Stimulated activated CD8-positive, alpha-beta memory T cell treated with anti-CD3 and anti-CD28 coated beads, Interleukin-15, amount 100 ng/mL, for 1 hour (primary cell): ENCODE measurements around the gene CREB1.

ENCODE experiments used
- DNase-seq: peaks from one replicate; pipeline ENCODE4 v3.0.0-alpha.2; 2020; ENCODE audit warnings: low read depth

Gene CREB1

DNA sequence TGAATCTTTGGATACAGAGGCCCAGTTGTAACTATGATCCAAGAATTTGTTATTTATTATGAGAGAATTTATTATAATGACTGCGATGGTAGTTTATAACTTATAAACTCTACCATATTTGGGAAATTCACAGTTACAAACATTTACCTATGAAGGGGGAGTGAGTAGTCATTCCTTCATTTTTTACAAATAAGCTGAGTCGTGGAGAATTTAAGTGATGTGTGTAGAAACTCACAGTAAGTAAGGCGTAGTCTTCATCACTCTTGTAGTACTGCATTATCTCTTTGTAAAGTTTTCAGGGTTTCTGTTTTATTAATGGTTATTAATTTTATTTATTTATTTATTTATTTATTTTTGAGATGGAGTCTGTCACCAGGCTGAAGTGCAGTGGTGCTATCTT is 13.5 kb downstream of the CREB1 start:
- DNase-seq: no peak

DNA sequence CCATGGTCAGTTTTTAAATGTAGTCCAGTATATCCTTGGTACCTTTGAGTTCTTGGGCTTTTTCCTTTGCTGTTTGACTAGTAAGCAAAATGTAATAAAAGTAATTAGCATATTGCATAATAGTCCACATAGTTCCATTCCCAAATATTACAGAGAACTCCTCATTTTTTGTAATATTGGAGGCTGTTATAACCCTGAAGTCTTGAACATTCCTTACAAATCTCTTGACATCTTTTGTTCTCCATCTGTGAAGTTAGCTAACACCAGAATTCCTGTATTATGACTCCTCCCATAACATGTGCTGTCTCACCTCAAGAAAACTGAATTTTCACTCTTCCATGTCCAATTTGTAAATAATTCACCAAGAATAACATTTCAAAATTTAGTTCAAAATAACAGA is 17.1 kb downstream of the CREB1 start:
- DNase-seq: no peak

DNA sequence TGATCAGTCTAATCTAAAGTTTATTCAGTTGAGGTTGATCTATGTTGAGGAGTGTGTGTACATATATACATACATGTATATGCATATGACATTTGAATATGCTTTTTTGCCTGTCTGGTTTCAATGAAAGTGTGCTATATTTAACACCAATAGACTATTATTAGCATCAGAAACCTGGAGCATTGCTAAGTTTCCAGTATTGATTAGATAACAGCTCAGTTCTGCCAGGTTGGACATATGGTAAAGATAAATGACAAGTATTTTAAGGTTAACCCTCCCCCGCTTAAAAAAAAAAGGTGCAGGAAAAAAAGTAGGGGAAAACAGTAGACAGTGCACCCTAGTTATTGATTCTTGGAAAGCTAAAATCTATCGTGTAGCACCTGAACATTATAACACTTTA is 19.4 kb downstream of the CREB1 start:
- DNase-seq: no peak

DNA sequence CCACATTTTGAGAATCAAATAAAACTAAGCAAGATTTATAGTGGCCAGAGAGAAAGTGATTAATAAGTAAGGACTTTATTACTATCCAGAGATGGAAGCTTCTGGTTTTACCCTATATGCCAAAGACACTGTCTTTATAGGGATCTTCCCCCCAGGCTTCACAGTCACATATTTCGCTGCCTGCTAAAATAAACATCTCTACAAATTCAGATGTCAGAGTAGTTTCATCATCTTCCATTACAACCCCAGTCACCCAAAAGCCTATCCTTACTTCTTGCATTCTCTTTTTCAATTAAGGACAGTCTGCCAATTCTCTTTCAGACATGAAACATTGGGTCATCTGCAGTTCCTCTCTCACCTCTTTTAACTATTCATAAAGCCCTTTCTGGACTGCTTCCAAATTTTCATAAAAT is 28.3 kb downstream of the CREB1 start:
- DNase-seq: no peak

DNA sequence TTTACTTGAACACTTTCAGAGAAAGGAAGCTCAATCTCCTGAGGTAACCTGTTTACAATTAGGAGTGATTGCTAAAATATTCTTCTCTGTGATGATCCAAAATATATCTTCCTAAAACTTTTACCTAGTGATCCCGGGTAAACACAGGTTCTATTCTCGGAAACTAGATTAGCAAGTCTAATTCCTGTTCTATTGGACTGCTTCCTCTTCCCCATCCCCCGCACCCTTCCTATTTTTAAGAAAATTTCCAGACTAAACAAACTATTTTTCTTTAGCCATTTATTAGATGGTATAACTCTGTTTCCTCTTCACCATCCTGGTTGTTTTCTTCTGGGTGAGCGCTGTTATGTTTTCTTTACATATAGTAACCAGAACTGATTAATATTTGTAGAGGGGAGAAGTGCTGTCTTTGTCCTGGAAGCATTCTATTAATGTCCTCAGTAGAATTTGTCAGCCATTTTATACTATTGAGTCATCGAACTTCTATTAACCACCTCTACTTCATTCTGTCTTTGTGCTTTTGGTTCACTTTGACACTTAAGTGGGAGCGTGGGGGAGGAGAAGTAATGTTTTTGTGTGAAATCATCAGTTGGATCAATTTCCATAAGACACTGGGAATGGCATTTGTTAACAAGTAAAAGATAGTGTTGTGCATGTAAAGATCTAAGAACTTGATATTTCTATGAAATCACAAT is 31.8 kb downstream of the CREB1 start:
- no peak for DNase-seq

DNA sequence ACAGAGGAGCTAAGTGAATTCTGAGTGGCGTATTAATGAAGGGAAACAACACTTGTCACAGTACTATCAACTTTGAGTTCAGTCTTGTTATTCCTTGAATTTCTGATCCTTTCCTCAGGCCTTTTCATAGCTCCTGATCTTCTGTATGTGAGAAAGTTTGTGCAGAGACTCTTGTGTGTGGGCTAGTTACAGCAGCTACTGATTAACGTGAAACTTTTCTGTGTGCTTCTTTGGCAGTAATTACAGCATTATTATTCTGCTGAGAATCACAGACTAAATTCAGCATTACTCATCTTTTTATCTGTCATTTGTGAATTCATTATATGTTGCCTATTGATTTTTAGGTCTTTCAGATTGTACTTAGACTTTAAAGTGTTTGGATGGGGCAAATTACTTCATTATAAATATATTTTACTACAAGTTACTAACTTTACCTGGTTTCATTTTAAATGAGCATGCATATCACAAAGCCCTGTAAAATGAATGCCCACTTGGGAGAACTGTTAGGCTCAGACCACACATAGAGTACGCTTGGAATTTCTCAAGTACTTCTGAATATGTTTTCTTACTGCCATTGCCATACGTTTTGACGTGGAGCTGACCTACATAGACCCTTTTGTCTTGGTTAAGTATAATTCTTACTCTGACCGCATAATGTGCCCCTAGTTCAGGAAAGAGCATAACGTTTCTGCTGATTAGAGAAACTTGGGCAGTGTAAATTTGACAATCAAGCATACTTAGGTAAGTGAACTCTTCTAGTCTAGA is 36.2 kb downstream of the CREB1 start:
- no peak for DNase-seq

DNA sequence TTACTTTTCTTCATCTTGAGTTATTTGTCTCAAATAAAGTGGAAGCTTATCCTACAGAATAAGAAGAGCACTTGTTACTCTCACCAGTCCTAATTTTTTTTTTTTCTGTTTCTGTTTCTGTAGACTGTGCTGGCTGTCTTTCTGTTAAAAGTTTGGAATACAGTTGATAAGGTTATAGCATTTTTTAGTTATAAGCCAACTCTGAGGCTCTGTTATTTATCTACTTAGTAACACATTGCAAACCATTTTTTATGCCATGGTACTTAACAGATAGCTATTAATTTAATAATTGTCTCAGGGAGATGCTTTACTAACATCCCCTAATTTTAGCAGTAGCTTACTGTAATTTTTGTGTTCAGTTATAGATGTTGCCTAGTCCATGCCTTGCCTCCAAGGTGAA is 37.9 kb downstream of the CREB1 start:
- DNase-seq: no peak

DNA sequence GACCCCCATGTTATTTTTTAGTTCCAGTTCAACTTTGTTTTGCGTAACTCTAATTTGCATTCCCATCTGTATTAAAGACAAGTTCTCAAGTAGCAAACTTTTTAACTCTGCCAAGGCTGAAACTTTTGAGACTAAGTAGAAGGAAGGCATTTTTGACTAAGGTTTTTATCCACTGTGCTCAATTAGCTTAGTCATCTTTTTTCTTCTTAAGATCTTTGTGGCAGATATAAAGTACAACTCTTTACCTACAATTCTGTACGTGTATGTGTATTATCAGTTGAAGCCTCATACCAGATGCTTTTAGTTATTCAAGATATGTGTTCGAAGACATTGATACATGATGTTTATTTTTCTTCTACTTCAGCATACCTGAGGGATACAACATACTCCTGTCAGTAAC is 41.6 kb downstream of the CREB1 start:
- no peak for DNase-seq

DNA sequence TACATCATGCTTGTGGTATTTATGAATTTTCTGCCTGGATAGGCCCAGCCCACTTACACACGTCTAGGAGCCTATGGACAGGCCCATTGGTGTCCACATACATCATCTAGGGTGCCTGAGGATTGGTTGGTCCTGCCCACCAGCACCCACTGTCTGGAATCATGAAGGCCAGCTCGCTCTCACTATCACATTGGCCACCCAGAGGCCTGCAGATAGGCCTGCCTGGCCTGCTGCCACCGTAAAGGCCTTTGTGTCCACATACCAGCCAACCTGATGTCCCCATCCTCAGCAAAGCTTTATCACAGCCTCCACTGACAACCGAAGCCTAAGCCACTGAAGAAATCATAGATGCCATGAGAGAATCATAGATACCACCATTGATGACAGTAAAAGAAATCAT is 55.2 kb downstream of the CREB1 start:
- DNase-seq: no peak

DNA sequence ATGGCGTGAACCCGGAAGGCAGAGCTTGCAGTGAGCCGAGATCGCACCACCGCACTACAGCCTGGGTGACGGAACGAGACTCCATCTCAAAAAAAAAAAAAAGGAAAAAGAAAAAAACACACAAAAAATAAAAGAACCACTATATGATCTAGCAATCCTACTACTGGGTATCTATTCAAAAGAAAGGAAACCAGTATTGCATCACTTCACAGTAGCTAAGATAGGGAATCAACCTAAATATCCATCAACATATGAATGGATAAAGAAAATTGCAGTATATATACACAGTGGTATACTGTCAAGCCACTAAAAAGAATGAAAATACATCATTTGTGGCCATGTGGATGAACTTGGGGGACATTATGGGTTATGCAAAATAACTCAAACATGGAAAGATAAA is 57.5 kb downstream of the CREB1 start:
- no peak for DNase-seq

DNA sequence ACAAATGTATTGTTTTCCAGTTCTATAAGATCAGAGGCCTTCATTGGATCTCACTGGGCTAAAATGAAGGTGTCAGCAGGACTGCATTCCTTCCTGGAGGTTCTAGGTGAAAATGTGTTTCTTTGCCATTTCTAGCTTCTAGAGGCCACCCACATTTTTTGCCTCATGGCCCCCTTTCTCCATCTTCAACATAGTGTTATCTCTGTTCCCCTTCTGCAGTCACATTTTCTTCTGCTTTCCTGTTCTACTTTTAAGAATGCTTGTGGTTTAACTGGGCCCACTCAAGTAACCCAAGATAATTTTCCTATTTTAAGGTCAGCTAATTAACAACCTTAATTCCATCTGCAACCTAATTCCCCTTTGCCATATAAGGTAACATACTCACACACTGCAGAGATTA is 59.4 kb downstream of the CREB1 start:
- no peak for DNase-seq

DNA sequence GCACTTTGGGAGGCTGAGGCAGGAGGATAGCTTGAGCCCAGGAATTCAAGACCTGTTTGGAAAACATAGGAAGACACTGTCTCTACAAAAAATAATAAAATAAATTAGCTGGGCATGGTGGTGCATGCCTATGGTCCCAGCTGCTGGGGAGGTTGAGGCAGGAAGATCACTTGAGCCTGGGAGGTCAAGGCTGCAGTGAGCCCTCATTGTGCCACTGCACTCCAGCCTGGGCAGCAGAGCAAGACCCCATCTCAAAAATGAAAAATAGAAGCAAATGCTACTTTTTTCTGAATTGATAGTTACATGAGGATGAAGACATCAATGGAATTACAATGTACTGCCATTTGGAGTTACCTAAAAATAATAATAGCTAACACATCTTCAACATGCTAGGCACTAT is 63.5 kb downstream of the CREB1 start:
- DNase-seq: no peak

DNA sequence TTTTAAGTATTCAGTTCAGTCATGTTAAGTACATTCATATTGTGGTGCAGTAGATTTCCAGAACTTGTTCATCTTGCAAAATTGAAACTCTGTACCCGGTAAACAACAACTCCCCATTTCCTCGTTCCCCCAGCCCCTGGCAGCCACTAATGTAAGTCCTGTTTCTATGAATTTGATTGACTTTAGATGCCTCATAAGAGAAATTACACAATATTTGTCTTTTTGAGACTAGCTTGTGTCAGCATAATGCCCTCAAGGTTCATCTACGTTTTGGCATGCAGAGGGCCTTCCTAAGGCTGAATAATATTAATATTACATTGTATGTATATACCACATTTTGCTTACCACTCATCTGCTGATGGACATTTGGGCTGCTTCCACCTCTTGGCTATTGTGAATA is 64.5 kb downstream of the CREB1 start:
- no peak for DNase-seq

DNA sequence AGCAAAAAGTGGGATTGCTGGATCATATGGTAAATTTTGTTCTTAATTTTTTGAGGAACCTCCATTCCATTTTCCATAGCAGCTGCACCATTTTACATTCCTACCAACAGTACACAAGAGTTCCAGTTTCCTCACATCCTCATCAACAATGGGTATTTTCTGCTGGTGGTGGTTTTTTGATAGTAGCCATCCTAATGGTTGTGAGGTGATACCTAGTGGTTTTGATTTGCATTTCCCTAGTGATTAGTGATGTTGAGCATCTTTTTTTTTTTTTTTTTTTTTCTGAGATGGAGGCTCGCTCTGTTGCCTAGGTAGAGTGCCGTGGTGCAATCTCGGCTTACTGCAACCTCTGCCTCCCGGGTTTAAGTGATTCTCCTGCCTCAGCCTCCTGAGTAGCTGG is 65.0 kb downstream of the CREB1 start:
- no peak for DNase-seq

DNA sequence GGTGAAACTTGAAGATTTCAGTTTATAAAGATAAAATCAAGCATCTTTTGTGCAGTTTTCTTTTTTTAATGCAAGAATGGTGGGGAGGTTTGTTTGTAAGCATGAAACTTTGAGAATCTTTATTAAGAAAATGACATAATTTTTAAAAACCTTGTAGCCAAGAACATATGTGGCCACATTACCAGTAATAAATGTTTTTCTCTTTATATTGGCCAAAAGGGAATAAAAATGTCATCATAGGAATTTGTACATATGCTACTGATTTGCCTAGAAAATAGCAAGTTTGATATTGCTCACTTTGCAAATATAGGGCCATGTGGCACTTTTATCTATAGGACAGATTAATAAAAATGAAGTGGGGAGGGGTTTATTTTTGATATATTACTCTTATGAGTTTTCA is 69.9 kb downstream of the CREB1 start:
- DNase-seq: no peak

DNA sequence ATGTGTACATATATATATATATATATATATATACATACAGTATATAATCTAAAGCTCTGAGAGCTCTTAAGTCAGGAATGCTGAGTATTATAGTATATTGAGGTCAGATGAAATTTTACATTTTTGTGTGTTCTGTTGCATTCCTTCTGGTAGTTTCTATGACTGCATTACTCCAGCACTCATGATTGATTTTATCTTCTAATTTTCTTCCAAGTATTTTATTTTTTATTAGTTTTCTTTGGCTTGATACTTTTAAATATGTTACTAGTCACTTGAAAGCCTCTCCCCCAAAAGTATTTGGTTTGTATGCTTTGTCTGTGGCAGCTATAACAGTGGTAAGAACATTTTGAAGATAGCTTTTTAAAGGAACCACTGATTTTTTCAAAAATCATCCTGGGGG is 70.5 kb downstream of the CREB1 start:
- DNase-seq: no peak

DNA sequence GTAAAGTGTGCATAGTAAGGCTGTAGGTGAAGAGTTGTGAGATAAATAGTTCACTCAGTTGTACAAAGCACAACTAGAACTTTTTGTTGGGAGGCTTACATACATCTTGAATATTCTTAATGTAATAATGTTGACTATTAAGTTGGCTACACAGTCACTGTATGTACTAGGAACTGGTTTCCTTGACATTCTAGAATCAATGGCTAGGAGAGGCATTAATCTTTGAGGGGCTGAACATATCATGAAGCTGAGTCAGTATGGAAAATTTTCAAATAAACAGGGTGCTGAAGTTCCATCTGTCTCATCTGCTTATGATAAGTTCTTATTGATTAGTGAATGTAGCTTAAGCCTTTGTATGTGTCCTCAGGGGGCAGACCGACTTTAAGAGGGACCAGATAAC is 72.0 kb downstream of the CREB1 start:
- DNase-seq: no peak

DNA sequence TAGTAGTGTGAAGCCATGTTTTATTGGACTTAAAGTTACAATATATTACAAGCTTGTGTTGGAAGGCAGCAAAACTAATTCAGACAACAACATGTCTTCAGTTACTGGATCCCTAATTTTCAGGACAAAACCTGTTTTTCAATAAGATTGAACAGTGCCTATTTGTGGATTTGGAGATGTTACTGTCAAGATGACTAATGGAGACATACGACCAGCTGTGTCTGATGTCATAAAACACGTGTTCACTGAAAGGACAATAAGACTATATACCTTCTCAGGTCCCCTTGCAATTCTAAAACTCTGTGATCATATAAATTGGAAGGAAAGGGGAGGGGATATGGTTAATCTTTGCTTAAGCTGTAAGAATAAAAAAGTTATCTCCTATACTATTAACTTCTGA is 73.7 kb downstream of the CREB1 start:
- DNase-seq: no peak

DNA sequence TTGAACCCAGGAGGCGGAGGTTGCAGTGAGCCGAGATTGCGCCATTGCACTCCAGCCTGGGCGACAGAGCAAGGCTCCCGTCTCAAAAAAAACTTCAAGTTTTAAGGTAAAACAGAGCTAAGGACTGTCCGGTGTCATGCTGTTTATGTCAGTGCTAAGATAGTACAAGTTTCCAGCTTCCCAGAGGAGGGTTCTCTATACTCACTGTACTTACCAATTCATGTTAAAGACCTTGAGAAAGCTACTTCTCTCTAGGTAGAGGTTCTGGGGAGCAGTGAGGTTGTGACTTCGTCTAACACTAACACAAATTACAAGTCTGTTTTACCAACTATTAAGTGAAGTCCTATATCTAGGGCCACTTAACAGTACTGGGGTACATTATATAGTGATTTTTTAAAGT is 76.6 kb downstream of the CREB1 start:
- DNase-seq: no peak

DNA sequence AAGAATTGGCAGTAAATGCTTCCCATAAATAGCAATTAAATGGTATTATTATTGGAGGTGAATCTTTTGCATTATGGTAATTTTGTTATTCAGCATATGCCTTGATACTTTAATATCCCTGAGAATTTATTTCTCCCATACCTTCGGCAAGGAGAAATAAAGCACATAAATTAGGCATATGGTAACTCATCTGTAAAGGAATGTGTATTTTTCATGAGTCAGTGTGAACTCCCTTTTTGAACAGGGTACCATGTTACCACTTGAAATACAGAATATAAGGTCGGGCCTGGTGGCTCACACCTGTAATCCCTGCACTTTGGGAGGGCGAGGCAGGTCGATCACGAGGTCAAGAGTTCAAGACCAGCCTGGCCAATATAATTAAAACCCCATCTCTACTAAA is 77.1 kb downstream of the CREB1 start:
- no peak for DNase-seq

DNA sequence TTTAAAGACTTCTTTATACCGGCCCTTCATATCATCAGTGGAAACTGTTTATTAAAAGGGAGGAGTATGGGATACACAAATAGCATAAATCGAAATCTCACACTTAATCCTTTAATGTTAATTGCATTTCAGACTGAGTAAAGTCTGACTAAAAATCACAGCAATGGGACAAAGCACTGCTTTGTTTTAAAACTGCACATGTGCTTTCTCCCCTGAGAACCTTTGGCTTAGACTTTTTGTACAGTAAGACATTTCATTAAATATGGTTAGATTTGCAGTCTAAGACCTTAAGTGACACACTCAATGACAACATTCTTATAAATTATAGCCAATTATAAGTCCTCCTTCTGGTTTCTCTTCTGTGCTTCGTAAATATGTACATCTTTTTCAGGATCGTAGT is 83.0 kb downstream of the CREB1 start:
- DNase-seq: no peak

DNA sequence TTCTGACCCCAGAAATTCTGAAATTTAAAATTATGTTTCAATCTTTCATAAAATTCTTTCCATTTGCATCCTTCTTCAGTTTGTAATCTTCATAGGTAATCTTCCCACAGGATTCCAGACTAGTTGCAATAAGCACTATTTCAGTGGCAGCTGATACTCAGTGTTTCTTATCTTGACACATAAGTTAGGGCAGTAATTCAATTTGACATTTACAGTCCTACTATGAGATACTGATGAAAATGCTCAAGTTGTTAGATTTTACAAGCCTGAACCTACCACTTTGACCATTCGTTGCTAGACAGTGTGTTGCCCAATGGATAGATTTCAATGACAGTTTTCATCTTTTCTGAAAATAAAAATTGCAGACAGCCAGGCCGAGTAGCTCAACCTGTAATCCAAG is 85.1 kb downstream of the CREB1 start:
- DNase-seq: no peak

DNA sequence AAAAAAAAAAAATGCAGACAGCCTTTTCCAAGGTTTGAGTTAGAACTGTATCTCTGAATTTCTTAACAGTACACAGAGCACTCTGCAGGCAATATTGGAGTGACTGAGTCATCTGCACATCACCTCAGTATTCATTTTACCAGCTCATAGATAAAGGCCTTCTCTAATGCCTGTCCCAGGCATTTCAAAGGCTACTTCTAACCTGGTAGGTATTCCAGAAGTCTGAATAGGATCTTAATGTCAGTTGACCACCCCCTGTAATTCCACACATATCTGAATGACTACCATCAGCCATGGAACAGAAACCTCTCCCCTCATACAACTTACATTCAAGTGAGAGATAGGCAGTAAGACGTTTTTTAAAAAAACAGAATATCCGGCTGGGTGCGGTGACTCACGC is 86.4 kb downstream of the CREB1 start:
- DNase-seq: no peak

DNA sequence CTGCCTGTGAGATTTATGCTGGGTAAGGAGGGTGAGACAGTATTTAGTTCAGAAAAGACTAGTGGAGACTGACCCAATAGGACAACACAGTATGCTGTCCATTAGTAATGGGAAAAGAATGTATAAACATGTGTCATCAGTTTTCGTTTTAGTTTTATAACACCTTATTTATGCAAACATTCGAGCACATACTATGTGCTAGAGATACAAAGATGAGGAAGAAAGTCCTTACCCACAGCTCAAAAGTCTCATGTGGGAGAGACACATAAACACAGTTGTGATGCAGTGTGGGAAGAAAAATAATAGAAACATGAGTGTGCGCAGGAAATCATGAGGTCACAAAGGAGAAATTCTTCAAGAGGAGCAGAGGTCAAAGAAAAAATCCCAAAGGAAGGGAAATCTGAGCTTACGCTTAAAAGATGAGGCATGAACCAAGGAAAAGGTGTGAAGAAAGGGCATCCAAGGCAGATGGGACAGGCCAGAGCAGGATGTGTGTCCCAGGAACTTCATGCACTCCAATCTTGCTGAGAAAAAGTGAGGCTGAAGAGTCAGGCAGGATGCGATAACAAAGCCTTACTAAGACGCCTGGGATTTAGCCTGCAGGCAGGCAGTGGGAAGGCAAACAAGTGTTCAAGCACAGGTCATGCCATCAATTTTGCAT is 87.4 kb downstream of the CREB1 start:
- DNase-seq: no peak
